H9 (cell line): ENCODE results near the gene STYXL2. TPM values are rescaled to one million over a fixed set of nuclear protein-coding genes. Genes with fewer than 3 reads are reported as not detected.

Source experiments
- DNase-seq: peaks from one replicate; pipeline ENCODE4 v3.0.0-alpha.2; 2017
- H2AFZ ChIP-seq: one replicate; pipeline ENCODE4 v1.6.1; 2013; ENCODE audit warnings: mild to moderate bottlenecking, low read length, control low read depth, moderate library complexity
- H2AK5ac ChIP-seq: 2 replicates; pipeline ENCODE4 v1.6.1; 2013; ENCODE audit warnings: low read length, control low read depth, mixed read lengths; ENCODE audit not compliant: insufficient read length
- H2BK120ac ChIP-seq: one replicate; pipeline ENCODE4 v1.6.1; 2013; ENCODE audit warnings: low read depth, mild to moderate bottlenecking, low read length, control low read depth, inconsistent platforms; ENCODE audit not compliant: poor library complexity, severe bottlenecking
- H2BK12ac ChIP-seq: 2 replicates; pipeline ENCODE4 v1.6.1; 2013; ENCODE audit warnings: low read length, control low read depth, mixed read lengths, low read depth; ENCODE audit not compliant: insufficient read length
- H2BK15ac ChIP-seq: 2 replicates; pipeline ENCODE4 v1.6.1; 2013; ENCODE audit warnings: low read depth, low read length, control low read depth
- H2BK20ac ChIP-seq: one replicate; pipeline ENCODE4 v1.6.1; 2013; ENCODE audit warnings: low read depth, mild to moderate bottlenecking, low read length, control low read depth, inconsistent platforms; ENCODE audit not compliant: poor library complexity, severe bottlenecking
- H2BK5ac ChIP-seq: 2 replicates; pipeline ENCODE4 v1.6.1; 2013; ENCODE audit warnings: low read length, control low read depth, mixed read lengths; ENCODE audit not compliant: insufficient read length
- H3K14ac ChIP-seq: 2 replicates; pipeline ENCODE4 v1.6.1; 2013; ENCODE audit warnings: low read length, control low read depth; ENCODE audit not compliant: insufficient read depth
- H3K18ac ChIP-seq: 2 replicates; pipeline ENCODE4 v1.6.1; 2013; ENCODE audit warnings: low read depth, mild to moderate bottlenecking, mixed read lengths, low read length, control low read depth; ENCODE audit not compliant: insufficient read length
- H3K23ac ChIP-seq: 2 replicates; pipeline ENCODE4 v1.6.1; 2013; ENCODE audit warnings: low read length, control low read depth, mixed read lengths, low read depth; ENCODE audit not compliant: insufficient read length
- H3K23me2 ChIP-seq: 2 replicates; pipeline ENCODE4 v1.6.1; 2013; ENCODE audit warnings: low read depth, mild to moderate bottlenecking, mixed read lengths, low read length, control low read depth; ENCODE audit not compliant: insufficient read length, poor library complexity, severe bottlenecking
- H3K27ac ChIP-seq: 2 replicates; pipeline ENCODE4 v1.5.1; 2013; ENCODE audit warnings: low read length, control low read depth, mixed read lengths, low read depth; ENCODE audit not compliant: insufficient read length
- H3K27me3 ChIP-seq: 2 replicates; pipeline ENCODE4 v1.6.1; 2013; ENCODE audit warnings: low read length, control low read depth, inconsistent platforms; ENCODE audit not compliant: insufficient read depth
- H3K4ac ChIP-seq: 2 replicates; pipeline ENCODE4 v1.6.1; 2013; ENCODE audit warnings: low read depth, mild to moderate bottlenecking, control low read depth, inconsistent platforms, low read length, moderate library complexity
- H3K4me1 ChIP-seq: 2 replicates; pipeline ENCODE4 v1.6.1; 2013; ENCODE audit warnings: low read length, control low read depth, inconsistent platforms; ENCODE audit not compliant: insufficient read depth
- H3K4me2 ChIP-seq: 2 replicates; pipeline ENCODE4 v1.6.1; 2013; ENCODE audit warnings: low read length, control low read depth, mixed read lengths; ENCODE audit not compliant: insufficient read length, insufficient read depth
- H3K56ac ChIP-seq: 2 replicates; pipeline ENCODE4 v1.6.1; 2013; ENCODE audit warnings: low read depth, mild to moderate bottlenecking, mixed read lengths, low read length, control low read depth; ENCODE audit not compliant: insufficient read length
- H3K79me1 ChIP-seq: 2 replicates; pipeline ENCODE4 v1.6.1; 2013; ENCODE audit warnings: low read depth, mild to moderate bottlenecking, moderate library complexity, low read length, control low read depth, inconsistent platforms; ENCODE audit not compliant: insufficient read depth, poor library complexity, severe bottlenecking
- H3K79me2 ChIP-seq: 2 replicates; pipeline ENCODE4 v1.6.1; 2013; ENCODE audit warnings: low read length, control low read depth, inconsistent platforms; ENCODE audit not compliant: insufficient read depth
- H3K9ac ChIP-seq: 2 replicates; pipeline ENCODE4 v1.6.1; 2013; ENCODE audit warnings: low read length, control low read depth, mixed read lengths; ENCODE audit not compliant: insufficient read length; ENCODE audit errors: extremely low read depth
- H3K9me3 ChIP-seq: one replicate; pipeline ENCODE4 v1.6.1; 2013; ENCODE audit warnings: low read depth, low read length, inconsistent platforms; ENCODE audit not compliant: control insufficient read depth
- H3T11ph ChIP-seq: one replicate; pipeline ENCODE4 v1.6.1; 2013; ENCODE audit warnings: mild to moderate bottlenecking, low read length, control low read depth, inconsistent platforms
- H4K20me1 ChIP-seq: one replicate; pipeline ENCODE4 v1.6.1; 2013; ENCODE audit not compliant: control insufficient read depth, insufficient read length, insufficient read depth
- H4K5ac ChIP-seq: 2 replicates; pipeline ENCODE4 v1.6.1; 2013; ENCODE audit warnings: low read depth, mild to moderate bottlenecking, mixed read lengths, low read length, control low read depth; ENCODE audit not compliant: insufficient read length
- H4K8ac ChIP-seq: replicated peaks from 2 replicates; pipeline ENCODE4 v1.6.1; 2013; ENCODE audit warnings: low read length, control low read depth, mixed read lengths, low read depth; ENCODE audit not compliant: insufficient read length
- H4K91ac ChIP-seq: 2 replicates; pipeline ENCODE4 v1.6.1; 2013; ENCODE audit warnings: low read depth, mild to moderate bottlenecking, moderate library complexity, mixed read lengths, low read length, control low read depth; ENCODE audit not compliant: insufficient read length
- H3K27ac Mint-ChIP-seq, 3 experiments: 2 replicates in 2 of 3; 3 replicates in 1 of 3; pipeline ENCODE4 v1.8.0; 2020 to 2021; ENCODE audit warnings: mixed read lengths in 3 of 3, mild to moderate bottlenecking in 1 of 3, moderate library complexity in 1 of 3
- H3K27me3 Mint-ChIP-seq: 2 replicates; pipeline ENCODE4 v1.8.0; 2021; ENCODE audit warnings: low read depth, mild to moderate bottlenecking, moderate library complexity, mixed read lengths
- H3K36me3 Mint-ChIP-seq, 3 experiments: 2 replicates in 2 of 3; 3 replicates in 1 of 3; pipeline ENCODE4 v1.8.0; 2020 to 2021; ENCODE audit warnings: low read depth in 3 of 3, mixed read lengths in 3 of 3; ENCODE audit not compliant: insufficient read depth in 1 of 3
- H3K4me1 Mint-ChIP-seq, 2 experiments: 2 replicates each; pipeline ENCODE4 v1.8.0; 2020; ENCODE audit warnings: mixed read lengths in 2 of 2
- H3K4me3 Mint-ChIP-seq, 2 experiments: 2 replicates in 1 of 2; 3 replicates in 1 of 2; pipeline ENCODE4 v1.8.0; 2020 to 2021; ENCODE audit warnings: mild to moderate bottlenecking in 2 of 2, mixed read lengths in 2 of 2, moderate library complexity in 1 of 2
- H3K9me3 Mint-ChIP-seq, 2 experiments: 2 replicates in 1 of 2; 3 replicates in 1 of 2; pipeline ENCODE4 v1.8.0; 2020; ENCODE audit warnings: mild to moderate bottlenecking in 2 of 2, mixed read lengths in 2 of 2, moderate library complexity in 1 of 2
- WGBS: extraction: QIAGEN DNeasy Blood & Tissue Kit; methylation state at CpG from one replicate; pipeline ENCODE4 v1.1.7; 2013; ENCODE audit warnings: missing lambda C conversion rate, low lambda C conversion rate, mixed read lengths; ENCODE audit not compliant: insufficient read length; ENCODE audit errors: extremely low coverage; 5-methylcytosine and 5-hydroxymethylcytosine counted together
- total RNA-seq: library from RNA; stranded (reverse); gene quantifications from 2 replicates; pipeline ENCODE4 v1.2.1, GENCODE V29; 2021
- TF ChIP-seq, protein P1 (sequence below): fragments of 200-600 bp; sonication (generic); conservative IDR thresholded peaks from 3 replicates; pipeline ENCODE4 v1.8.0; 2021; ENCODE audit warnings: antibody characterized with exemption, mild to moderate bottlenecking

The STYXL2 gene
- total RNA-seq, 1 experiment from 2014 or later = 0.09 TPM

- no peak overlapping the region for H3K27ac Mint-ChIP-seq
- no peak overlapping the region for H2BK15ac ChIP-seq
- TF ChIP-seq, protein P1, sequence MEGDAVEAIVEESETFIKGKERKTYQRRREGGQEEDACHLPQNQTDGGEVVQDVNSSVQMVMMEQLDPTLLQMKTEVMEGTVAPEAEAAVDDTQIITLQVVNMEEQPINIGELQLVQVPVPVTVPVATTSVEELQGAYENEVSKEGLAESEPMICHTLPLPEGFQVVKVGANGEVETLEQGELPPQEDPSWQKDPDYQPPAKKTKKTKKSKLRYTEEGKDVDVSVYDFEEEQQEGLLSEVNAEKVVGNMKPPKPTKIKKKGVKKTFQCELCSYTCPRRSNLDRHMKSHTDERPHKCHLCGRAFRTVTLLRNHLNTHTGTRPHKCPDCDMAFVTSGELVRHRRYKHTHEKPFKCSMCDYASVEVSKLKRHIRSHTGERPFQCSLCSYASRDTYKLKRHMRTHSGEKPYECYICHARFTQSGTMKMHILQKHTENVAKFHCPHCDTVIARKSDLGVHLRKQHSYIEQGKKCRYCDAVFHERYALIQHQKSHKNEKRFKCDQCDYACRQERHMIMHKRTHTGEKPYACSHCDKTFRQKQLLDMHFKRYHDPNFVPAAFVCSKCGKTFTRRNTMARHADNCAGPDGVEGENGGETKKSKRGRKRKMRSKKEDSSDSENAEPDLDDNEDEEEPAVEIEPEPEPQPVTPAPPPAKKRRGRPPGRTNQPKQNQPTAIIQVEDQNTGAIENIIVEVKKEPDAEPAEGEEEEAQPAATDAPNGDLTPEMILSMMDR = no peak
- H3K36me3 Mint-ChIP-seq = peaks cover 0 to 12% (median 0%) of the 10 kb centered on the region in 3 experiments; a peak in 2 of 7 replicates
- H3K23me2 ChIP-seq = no peaks in the 10 kb centered on the region
- no peak overlapping the region for H3K4me2 ChIP-seq
- no peak overlapping the region for H2BK12ac ChIP-seq
- H4K5ac ChIP-seq = no peak overlapping the region
- no peak for DNase-seq
- H3K9me3 ChIP-seq = no peaks in the 10 kb centered on the region
- H3K27me3 ChIP-seq = no peaks in the 10 kb centered on the region
- H4K91ac ChIP-seq = no peak overlapping the region
- H3K79me1 ChIP-seq = no peaks in the 10 kb centered on the region
- H3K23ac ChIP-seq = no peak overlapping the region
- H2BK5ac ChIP-seq = no peak overlapping the region
- H3K9ac ChIP-seq = no peak overlapping the region
- H3K27me3 Mint-ChIP-seq = peaks cover 2% of the 10 kb centered on the region; the same call in 1 of the 2 replicates
- H3K4me1 ChIP-seq = peaks cover 12% of the 10 kb centered on the region; the same call in 1 of the 2 replicates
- no peak overlapping the region for H3K4me3 Mint-ChIP-seq
- H2BK20ac ChIP-seq = no peak overlapping the region
- no peak overlapping the region for H4K8ac ChIP-seq
- H3K56ac ChIP-seq = no peak overlapping the region
- no peak overlapping the region for H3K27ac ChIP-seq
- H2AK5ac ChIP-seq = no peak overlapping the region
- H2BK120ac ChIP-seq = no peak overlapping the region
- H4K20me1 ChIP-seq = no peaks in the 10 kb centered on the region
- no peak overlapping the region for H3K14ac ChIP-seq
- H3K9me3 Mint-ChIP-seq = no peaks in the 10 kb centered on the region; a peak in 1 of 5 replicates
- no peak overlapping the region for H2AFZ ChIP-seq
- no peaks in the 10 kb centered on the region for H3K79me2 ChIP-seq
- H3T11ph ChIP-seq = no peak overlapping the region
- H3K4me1 Mint-ChIP-seq = peaks cover 34 to 43% of the 10 kb centered on the region in 2 experiments
- H3K4ac ChIP-seq = no peak overlapping the region
- no CpG with 5 or more reads among the region's 2 CpGs for WGBS
- H3K18ac ChIP-seq = no peak overlapping the region
Observed at GRCh38 chr1:167100730-167101129, 6.9 kb downstream of the STYXL2 start.
